ENCODE measurements around the gene CLCN1. TPM values are rescaled to one million over a fixed set of nuclear protein-coding genes. Genes with fewer than 3 reads are reported as not detected.
A peak's percentile ranks its signal among the peaks of the same experiment; 100 is the strongest.

The CLCN1 gene
- total RNA-seq, 4 donors from 2014 or later = not detected

DNA sequence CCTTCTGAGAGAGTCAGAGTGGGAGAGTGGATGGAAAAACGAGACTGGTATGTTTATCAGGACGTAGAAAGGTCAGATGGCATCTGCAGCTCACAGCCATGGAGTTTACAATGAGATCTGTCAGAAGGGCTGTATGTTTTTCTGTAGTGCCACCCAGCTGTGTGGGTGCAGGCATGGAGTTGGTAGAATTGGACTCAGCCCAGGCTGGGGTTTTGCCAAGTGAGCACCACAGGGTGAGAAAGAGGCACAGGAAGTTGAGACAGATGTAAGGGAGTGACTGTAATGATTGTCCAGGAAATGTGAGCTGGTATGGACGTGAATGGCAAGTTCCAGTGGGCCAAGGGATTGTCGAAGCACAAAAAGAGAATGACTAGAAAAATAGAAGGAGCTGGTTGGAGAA lies 56.2 kb downstream of the CLCN1 start:
- no peaks in the 10 kb centered on the region for H3K36me3 ChIP-seq
- no peaks in the 10 kb centered on the region for H3K27me3 ChIP-seq
- DNase-seq (ENCODE audit: extremely low spot score) = no peak
- intact Hi-C loops (cut with DNase I) = no loop called here
- H3K9me3 ChIP-seq = no peaks in the 10 kb centered on the region
- TF ChIP-seq POLR2AphosphoS5 (IDR thresholded peaks at IDR 0.05) = no peak
- TF ChIP-seq POLR2A (IDR thresholded peaks at IDR 0.05; ENCODE audit: low read depth) = no peak
- TF ChIP-seq EP300 (IDR thresholded peaks at IDR 0.05) = no peak
- no peak for TF ChIP-seq CTCF (IDR thresholded peaks at IDR 0.05)
- peaks cover 0 to 6% (median 3%) of the 10 kb centered on the region in 4 donors for H3K4me1 ChIP-seq
- no peak overlapping the region for H3K27ac ChIP-seq (replicated peaks in 1 of 4)
- H3K4me3 ChIP-seq = no peak overlapping the region
- WGBS = 52% methylated on average over 4 of the region's 4 CpGs

GRCh38 chr7:143373255-143373794 lies 57.4 kb downstream of the CLCN1 start:
- intact Hi-C loops (cut with DNase I) = no loop called here
- no peak overlapping the region for H3K27ac ChIP-seq (replicated peaks in 1 of 4)
- no peaks in the 10 kb centered on the region for H3K9me3 ChIP-seq
- TF ChIP-seq POLR2AphosphoS5 (IDR thresholded peaks at IDR 0.05) = no peak
- TF ChIP-seq EP300 (IDR thresholded peaks at IDR 0.05) = no peak
- TF ChIP-seq POLR2A (IDR thresholded peaks at IDR 0.05; ENCODE audit: low read depth) = no peak
- no peak for TF ChIP-seq CTCF (IDR thresholded peaks at IDR 0.05)
- no peak for DNase-seq (ENCODE audit: extremely low spot score)
- WGBS = 86% methylated on average over 4 of the region's 4 CpGs
- no peak overlapping the region for H3K4me3 ChIP-seq
- no peaks in the 10 kb centered on the region for H3K36me3 ChIP-seq
- no peaks in the 10 kb centered on the region for H3K27me3 ChIP-seq
- peaks cover 0 to 15% (median 10%) of the 10 kb centered on the region in 4 donors for H3K4me1 ChIP-seq

GRCh38 chr7:143374561-143374960 lies 58.6 kb downstream of the CLCN1 start:
- Histone ChIP-seq H3K4me3 (no peak overlapping the region), H3K27ac (replicated peaks in 1 of 4) (no peak overlapping the region), H3K36me3 (no peaks in the 10 kb centered on the region), H3K4me1 (peaks cover 6 to 27% (median 22%) of the 10 kb centered on the region in 4 donors), H3K27me3 (no peaks in the 10 kb centered on the region), H3K9me3 (no peaks in the 10 kb centered on the region)
- TF ChIP-seq CTCF (IDR thresholded peaks at IDR 0.05) (no peak), EP300 (IDR thresholded peaks at IDR 0.05) (no peak), POLR2AphosphoS5 (IDR thresholded peaks at IDR 0.05) (no peak), POLR2A (IDR thresholded peaks at IDR 0.05; ENCODE audit: low read depth) (no peak)
- intact Hi-C loops (cut with DNase I) = no loop called here
- 88% methylated on average over 5 of the region's 5 CpGs for WGBS
- DNase-seq (ENCODE audit: extremely low spot score) = no peak

DNA sequence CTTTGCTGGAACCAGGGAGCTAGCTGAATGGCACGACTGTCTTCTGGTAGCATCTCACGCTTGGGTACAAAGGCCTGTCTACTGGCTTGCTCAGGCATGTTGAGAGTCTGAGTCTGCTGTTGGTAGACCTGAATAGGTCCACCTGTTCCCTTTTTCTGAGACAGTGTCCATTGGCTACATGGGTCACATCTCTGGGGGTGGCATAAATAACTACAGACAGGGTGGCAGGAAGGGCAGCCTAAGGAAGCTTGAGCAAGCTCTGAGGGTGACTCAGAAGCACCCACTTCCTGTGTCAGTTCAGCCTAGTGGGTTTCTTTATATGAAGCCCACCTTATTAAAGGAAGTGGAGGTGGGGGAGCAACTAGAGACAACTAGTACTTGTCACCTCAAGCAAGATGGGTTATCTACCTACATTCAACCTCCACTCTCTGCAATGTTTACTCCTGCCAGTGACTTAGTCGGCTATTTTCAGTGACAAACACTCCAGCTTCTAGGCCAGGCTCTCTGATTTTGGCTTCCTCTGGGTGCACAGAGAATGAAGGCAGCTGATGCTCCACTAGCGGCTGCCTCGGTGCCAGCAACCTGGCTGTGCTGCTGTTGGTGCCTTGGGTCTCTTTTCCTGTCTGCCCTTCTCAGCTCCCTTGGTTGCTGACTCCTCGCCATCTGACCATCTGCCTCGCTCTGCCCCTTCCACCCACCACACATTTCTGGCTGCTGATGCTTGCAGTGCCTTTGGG lies 59.6 kb downstream of the CLCN1 start:
- no peaks in the 10 kb centered on the region for H3K27me3 ChIP-seq
- WGBS = 81% methylated on average over 4 of the region's 7 CpGs

More for the DNA sequence above, 59.6 kb downstream of the CLCN1 start:
- no peaks in the 10 kb centered on the region for H3K36me3 ChIP-seq
- peaks cover 11 to 32% (median 27%) of the 10 kb centered on the region in 4 donors for H3K4me1 ChIP-seq
- H3K27ac ChIP-seq (replicated peaks in 1 of 4) = peak overlapping the region in 1 of 4 donors; percentile 3
- no peak for DNase-seq (ENCODE audit: extremely low spot score)
- TF ChIP-seq EP300 (IDR thresholded peaks at IDR 0.05) = no peak
- no peak for TF ChIP-seq POLR2AphosphoS5 (IDR thresholded peaks at IDR 0.05)
- no peak for TF ChIP-seq POLR2A (IDR thresholded peaks at IDR 0.05; ENCODE audit: low read depth)
- TF ChIP-seq CTCF (IDR thresholded peaks at IDR 0.05) = no peak
- intact Hi-C loops (cut with DNase I) = no loop called here
- H3K9me3 ChIP-seq = no peaks in the 10 kb centered on the region
- no peak overlapping the region for H3K4me3 ChIP-seq

Measured in esophagus muscularis mucosa (tissue), 4 donors.